HG03571 (cell line): ENCODE measurements around the gene GRIK1.

Experiments
- ATAC-seq: cut with Tn5 transposase; IDR thresholded peaks from one replicate; pipeline ENCODE4 v1.9.1; 2021; ENCODE audit not compliant: unreplicated experiment

GRIK1 gene

GRCh38 chr21:29550205-29550604, 389.6 kb downstream of the GRIK1 start:
- no peak for ATAC-seq

GRCh38 chr21:29549614-29550013, 390.2 kb downstream of the GRIK1 start:
- ATAC-seq, result no peak

- no peak for ATAC-seq
Observed at GRCh38 chr21:29547998-29548397, 391.8 kb downstream of the GRIK1 start.

GRCh38 chr21:29546071-29546470, 393.7 kb downstream of the GRIK1 start:
- no peak for ATAC-seq

- ATAC-seq, result no peak
Observed at GRCh38 chr21:29540289-29540688, 399.5 kb downstream of the GRIK1 start.

- no peak for ATAC-seq
Observed at GRCh38 chr21:29538115-29538514, 401.7 kb downstream of the GRIK1 start.

GRCh38 chr21:29534448-29534847, 405.3 kb downstream of the GRIK1 start:
- no peak for ATAC-seq

- no peak for ATAC-seq
Observed at GRCh38 chr21:29529139-29529538, 410.7 kb downstream of the GRIK1 start.

- ATAC-seq, result no peak
Observed at GRCh38 chr21:29526545-29526944, 413.3 kb downstream of the GRIK1 start.

GRCh38 chr21:29524055-29524454, 415.7 kb downstream of the GRIK1 start:
- no peak for ATAC-seq

- ATAC-seq, result no peak
Observed at GRCh38 chr21:29523646-29524045, 416.1 kb downstream of the GRIK1 start.

- ATAC-seq, result no peak
Observed at GRCh38 chr21:29521872-29522271, 417.9 kb downstream of the GRIK1 start.

- no peak for ATAC-seq
Observed at GRCh38 chr21:29520171-29520570, 419.6 kb downstream of the GRIK1 start.

GRCh38 chr21:29514652-29515247, 425.0 kb downstream of the GRIK1 start:
- no peak for ATAC-seq

- no peak for ATAC-seq
Observed at GRCh38 chr21:29513535-29513934, 426.3 kb downstream of the GRIK1 start.

GRCh38 chr21:29511096-29511495, 428.7 kb downstream of the GRIK1 start:
- ATAC-seq, result no peak

GRCh38 chr21:29509121-29509520, 430.7 kb downstream of the GRIK1 start:
- ATAC-seq, result no peak

GRCh38 chr21:29508301-29508700, 431.5 kb downstream of the GRIK1 start:
- ATAC-seq, result no peak

GRCh38 chr21:29506947-29507346, 432.8 kb downstream of the GRIK1 start:
- no peak for ATAC-seq

- ATAC-seq, result no peak
Observed at GRCh38 chr21:29506214-29506613, 433.6 kb downstream of the GRIK1 start.

GRCh38 chr21:29504751-29505321, 435.0 kb downstream of the GRIK1 start:
- ATAC-seq, result no peak

- no peak for ATAC-seq
Observed at GRCh38 chr21:29501451-29501850, 438.3 kb downstream of the GRIK1 start.

GRCh38 chr21:29499734-29500343, 440.0 kb downstream of the GRIK1 start:
- no peak for ATAC-seq
